ENCODE data around the gene BMP8B.

BMP8B gene

DNA sequence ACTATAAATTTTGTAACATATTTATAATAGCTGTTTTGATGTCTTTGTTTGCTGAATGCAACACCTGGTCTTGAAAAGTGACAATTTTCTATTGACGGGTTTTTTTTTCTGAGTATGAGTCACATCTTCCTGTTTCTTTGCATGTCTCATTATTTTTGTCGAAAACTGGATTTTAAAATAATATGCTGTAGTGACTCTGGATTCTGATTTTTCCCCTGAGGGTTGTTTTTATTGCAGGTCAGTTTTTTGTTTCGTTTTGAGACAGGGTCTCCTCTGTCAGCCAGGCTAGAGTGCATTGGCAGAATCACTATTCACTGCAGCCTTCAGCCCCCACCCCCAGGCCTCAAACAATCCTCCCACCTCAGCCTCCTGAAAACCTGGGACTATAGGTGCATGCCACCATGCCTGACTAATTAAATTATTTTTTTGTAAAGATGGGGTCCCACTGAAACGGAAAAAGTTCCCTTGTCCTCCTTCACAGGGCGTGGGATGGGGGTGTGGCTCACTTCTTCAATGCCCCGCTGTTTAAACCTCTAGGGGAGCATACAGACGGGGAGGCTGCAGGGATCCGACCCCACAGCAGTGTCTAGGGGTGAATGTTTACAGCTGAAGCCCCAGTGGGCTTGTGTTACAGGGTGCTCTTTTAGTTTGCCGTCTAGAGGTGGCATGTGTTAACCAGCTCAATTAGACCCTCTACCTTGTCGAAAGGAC is 61.3 kb downstream of the BMP8B start:
- no peak for DNase-seq (ENCODE audit: low read depth in 2 of 2)

DNA sequence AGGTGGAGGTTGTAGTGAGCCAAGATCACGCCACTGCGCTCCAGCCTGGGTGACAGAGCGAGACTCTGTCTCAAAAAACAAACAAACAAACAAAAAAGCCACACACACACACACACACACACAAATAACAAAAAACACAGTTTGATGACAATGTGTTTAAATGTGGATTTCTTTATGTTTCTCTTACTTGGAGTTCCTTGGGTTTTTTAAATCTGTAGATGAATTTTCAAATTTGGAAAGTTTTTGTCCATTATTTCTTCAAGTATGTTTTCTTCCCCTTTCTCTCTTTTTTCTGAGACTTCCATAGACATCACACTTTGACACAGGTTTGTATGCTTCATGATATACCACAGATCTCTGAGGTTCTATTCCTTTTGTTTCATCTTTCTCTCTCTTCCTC is 62.1 kb downstream of the BMP8B start:
- DNase-seq (ENCODE audit: low read depth in 2 of 2) = no peak

- no peak for DNase-seq (ENCODE audit: low read depth in 2 of 2)
These were observed 66.2 kb downstream of the BMP8B start for GRCh38 chr1:39722495-39722894.

GRCh38 chr1:39721664-39722063 is 67.0 kb downstream of the BMP8B start:
- DNase-seq (ENCODE audit: low read depth in 2 of 2) = no peak

DNA sequence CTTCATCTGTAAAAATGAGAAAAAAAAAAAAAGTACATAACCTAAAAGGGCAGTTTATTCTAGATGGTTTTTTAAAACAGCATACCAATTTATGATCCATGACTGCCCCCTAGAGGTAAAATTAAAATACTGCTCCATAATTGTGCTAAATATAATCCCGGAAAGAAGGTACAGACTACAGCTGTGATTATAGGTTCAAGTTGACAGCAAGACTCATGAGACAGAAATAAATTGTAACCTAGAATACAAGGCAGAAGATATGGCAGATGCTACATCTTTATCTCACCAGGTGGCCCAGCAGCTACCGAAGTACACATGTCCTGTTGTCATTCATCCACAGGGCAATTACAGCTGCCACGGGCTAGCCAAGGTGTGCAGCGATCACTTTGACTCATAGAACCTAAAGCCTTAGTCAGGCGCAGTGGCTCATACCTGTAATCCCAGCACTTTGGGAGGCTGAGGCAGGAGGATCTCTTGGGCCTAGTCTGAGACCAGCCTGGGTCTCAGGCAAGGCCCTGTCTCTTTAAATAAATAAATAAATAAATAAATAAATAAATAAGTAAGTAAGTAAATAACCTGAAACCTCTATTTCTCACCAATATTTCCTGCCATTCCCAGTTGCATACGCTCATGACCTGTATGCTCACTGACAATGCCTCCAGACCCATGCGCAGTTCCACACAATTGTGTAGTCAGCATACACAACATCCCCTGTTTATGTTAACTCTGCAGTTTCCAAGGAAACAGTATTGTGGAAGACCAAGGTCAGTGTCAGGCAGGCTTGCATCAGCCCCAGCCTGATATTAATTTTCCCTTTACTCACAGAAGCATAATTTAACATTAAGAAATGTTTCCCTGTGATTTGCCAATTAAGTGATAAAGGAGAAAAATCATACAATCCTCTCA is 68.3 kb downstream of the BMP8B start:
- DNase-seq (ENCODE audit: low read depth in 2 of 2) = no peak

- no peak for DNase-seq (ENCODE audit: low read depth in 2 of 2)
These were observed 70.9 kb downstream of the BMP8B start for GRCh38 chr1:39717809-39718208.

DNA sequence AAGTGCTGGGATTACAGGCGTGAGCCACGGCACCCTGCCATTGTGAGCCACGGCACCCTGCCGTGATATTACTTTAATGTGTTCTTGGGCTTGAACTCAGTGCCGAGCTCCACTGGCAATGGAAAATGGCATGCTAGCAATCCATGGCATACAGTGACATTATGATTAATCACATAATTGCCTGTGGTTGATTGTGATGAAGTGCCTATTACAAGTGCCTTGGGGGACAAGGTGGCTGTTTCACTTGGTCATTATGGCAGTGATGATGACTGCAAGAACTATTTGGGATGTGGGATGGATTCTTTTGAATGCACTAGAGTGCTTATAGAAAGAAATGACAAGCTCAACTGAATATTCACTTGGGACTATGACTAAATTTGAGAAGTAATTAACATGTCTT is 75.1 kb downstream of the BMP8B start:
- DNase-seq (ENCODE audit: low read depth in 2 of 2) = no peak

DNA sequence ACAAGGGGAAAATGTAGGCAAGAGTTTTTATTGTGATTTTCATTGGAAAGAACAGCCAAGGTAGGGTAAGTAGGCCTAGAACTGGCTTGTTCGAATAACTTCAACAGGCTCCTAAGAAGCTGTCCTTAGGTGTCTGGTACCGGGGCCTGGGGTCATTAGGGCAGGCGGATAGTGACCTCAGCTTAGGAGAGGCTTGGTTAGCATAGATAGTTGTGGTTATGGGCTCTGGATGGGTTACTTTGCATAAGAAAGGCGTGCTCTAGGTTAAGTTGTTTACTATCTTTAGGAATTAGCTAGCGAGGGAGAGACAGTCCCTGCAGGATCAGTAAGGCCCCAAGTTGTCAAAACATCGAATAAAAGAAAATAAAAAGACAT is 76.7 kb downstream of the BMP8B start:
- no peak for DNase-seq (ENCODE audit: low read depth in 2 of 2)

- no peak for DNase-seq (ENCODE audit: low read depth in 2 of 2)
These were observed 77.3 kb downstream of the BMP8B start for GRCh38 chr1:39711104-39711965.

GRCh38 chr1:39707506-39707905 is 81.2 kb downstream of the BMP8B start:
- no peak for DNase-seq (ENCODE audit: low read depth in 2 of 2)

All from stimulated activated CD8-positive, alpha-beta memory T cell treated with anti-CD3 and anti-CD28 coated beads, Interleukin-15, amount 100 ng/mL, for 4 hours (primary cell).